K562 (cell line): ENCODE data around the gene NFKBIB. TPM values are rescaled to one million over a fixed set of nuclear protein-coding genes. Genes with fewer than 3 reads are reported as not detected.

Source experiments
- ATF7 ChIP-seq: fragments of 450-650 bp; IDR thresholded peaks from 2 replicates; pipeline ENCODE4 v1.7.1; 2014; ENCODE audit warnings: mild to moderate bottlenecking, moderate library complexity
- CXXC5 ChIP-seq: fragments of 250-450 bp; sonication (Bioruptor Pico); IDR thresholded peaks from 2 replicates; pipeline ENCODE4 v1.8.0; 2022; ENCODE audit warnings: inconsistent platforms, mild to moderate bottlenecking, moderate library complexity
- DDX20 ChIP-seq: fragments of 450-650 bp; IDR thresholded peaks from 2 replicates; pipeline ENCODE4 v1.6.1; 2016; ENCODE audit warnings: missing genetic modification characterization, low read depth, mild to moderate bottlenecking, missing compliant biosample characterization, moderate library complexity
- FOXP1 ChIP-seq: sonication (generic); formaldehyde crosslinking; IDR thresholded peaks from 2 replicates; pipeline ENCODE4 v1.8.0; 2022; ENCODE audit warnings: mild to moderate bottlenecking, missing genetic modification reagents
- HDAC8 ChIP-seq: fragments of 450-650 bp; IDR thresholded peaks from 2 replicates; pipeline ENCODE4 v1.6.1; 2016; ENCODE audit warnings: mild to moderate bottlenecking, missing genetic modification characterization, moderate library complexity, missing compliant biosample characterization
- OTX1 ChIP-seq: fragments of 450-650 bp; formaldehyde crosslinking; IDR thresholded peaks from 2 replicates; pipeline ENCODE4 v1.4.0; 2022; ENCODE audit warnings: mild to moderate bottlenecking
- SMC3 ChIP-seq: conservative IDR thresholded peaks from 2 replicates; pipeline ENCODE4 v1.6.1; 2011; ENCODE audit warnings: low read depth, low read length, improper control_type of control experiment; ENCODE audit not compliant: insufficient read depth
- YBX1 ChIP-seq: fragments of 450-650 bp; IDR thresholded peaks from 2 replicates; pipeline ENCODE4 v1.7.1; 2016; ENCODE audit warnings: mild to moderate bottlenecking
- ZNF57 ChIP-seq: fragments of 450-650 bp; formaldehyde crosslinking; IDR thresholded peaks from 2 replicates; pipeline ENCODE4 v1.4.0; 2020; ENCODE audit warnings: mild to moderate bottlenecking, moderate library complexity
- ZNF766 ChIP-seq: fragments of 200-800 bp; sonication (Bioruptor generic); conservative IDR thresholded peaks from 2 replicates; pipeline ENCODE4 v1.6.1; 2016; ENCODE audit warnings: missing genetic modification characterization, missing compliant biosample characterization
- polyA plus RNA-seq, 8 experiments: library from polyadenylated mRNA; depleted of rRNA in 4 of 8; stranded (reverse) in 5 of 8; unstranded in 3 of 8; fragments of >200 nt; fragmentation: Nextera tagmentation in 2 of 8; fragmentation: Illumina TruSeq in 1 of 8; extraction: Ambion mirVana in 2 of 8; extraction: Trizol in 1 of 8; gene quantifications; 2 replicates each; pipeline versions ENCODE4 v1.2.1 to v1.2.3, GENCODE V29; 2011 to 2014; ENCODE audit warnings: inconsistent platforms in 1 of 8, missing spikeins in 1 of 8
- total RNA-seq, 7 experiments: library from RNA; depleted of rRNA in 6 of 7; stranded (reverse); fragments of >200 nt in 6 of 7; fragmentation: Illumina TruSeq in 2 of 7; extraction: Trizol in 2 of 7; gene quantifications; 2 replicates each; pipeline versions ENCODE4 v1.2.1 to v1.2.3, GENCODE V29; 2011 to 2021; ENCODE audit warnings: low replicate concordance in 1 of 7
- TF ChIP-seq, protein P1 (sequence below): fragments of 450-650 bp; IDR thresholded peaks from 2 replicates; pipeline ENCODE4 v1.6.1; 2017; ENCODE audit warnings: antibody characterized with exemption, mild to moderate bottlenecking
- TF ChIP-seq, protein P2 (sequence below): fragments of 250-450 bp; sonication (Bioruptor Pico); IDR thresholded peaks from 2 replicates; pipeline ENCODE4 v1.4.0; 2020
- TF ChIP-seq, protein P3 (sequence below), 2 experiments: fragments of 450-650 bp; IDR thresholded peaks; 2 replicates each; pipeline ENCODE4 v1.6.1; 2018; ENCODE audit warnings: mild to moderate bottlenecking in 2 of 2, low read depth in 1 of 2; ENCODE audit not compliant: partially characterized antibody in 2 of 2

Gene NFKBIB
- total and polyA plus RNA-seq, 9 of the 15 experiments (the other 6 are each of a cell fraction or from before 2014, with no cell fraction given): 1.5 to 44.9 (median 10.4) TPM

DNA sequence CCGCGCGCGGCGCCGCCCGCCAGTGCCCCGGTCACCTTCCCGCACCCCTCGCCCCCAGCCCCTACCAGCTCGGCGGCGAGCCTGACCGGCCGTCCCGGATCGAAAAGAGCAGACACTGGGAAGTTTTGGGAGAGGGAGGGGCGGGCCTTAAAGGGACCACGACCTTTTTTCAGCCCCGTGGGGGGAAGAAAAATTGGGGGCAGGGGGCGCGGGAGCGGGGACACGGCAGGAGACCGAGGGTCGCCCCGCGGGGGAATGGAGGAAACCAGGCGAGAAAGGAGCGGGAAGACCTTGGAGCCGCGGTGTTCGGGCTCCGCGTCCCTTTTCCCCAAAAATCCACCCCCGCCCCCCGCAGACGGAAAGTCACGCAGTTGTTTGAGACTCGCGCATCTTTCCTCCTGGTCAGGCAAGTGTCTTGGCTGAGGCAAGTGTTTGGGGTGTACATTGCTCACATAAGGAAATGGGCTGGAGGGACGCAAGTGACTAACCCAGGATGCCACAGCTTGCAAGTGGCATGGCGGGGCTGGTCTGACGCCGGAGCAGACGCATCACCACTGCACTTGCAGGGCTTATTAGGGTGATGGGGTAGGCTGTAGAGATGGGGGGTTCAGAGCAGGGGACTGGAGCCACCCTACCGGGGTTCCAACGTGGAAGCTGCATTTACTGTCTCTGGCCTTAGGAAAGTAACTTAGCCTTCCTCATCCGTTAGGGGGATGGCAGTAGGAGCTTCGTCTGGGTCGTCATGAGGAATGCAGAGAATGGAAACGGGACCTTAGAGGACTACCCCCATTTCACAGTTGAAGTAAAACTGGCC, 47.3 kb upstream of the NFKBIB start (continued):
- TF ChIP-seq, protein P1, sequence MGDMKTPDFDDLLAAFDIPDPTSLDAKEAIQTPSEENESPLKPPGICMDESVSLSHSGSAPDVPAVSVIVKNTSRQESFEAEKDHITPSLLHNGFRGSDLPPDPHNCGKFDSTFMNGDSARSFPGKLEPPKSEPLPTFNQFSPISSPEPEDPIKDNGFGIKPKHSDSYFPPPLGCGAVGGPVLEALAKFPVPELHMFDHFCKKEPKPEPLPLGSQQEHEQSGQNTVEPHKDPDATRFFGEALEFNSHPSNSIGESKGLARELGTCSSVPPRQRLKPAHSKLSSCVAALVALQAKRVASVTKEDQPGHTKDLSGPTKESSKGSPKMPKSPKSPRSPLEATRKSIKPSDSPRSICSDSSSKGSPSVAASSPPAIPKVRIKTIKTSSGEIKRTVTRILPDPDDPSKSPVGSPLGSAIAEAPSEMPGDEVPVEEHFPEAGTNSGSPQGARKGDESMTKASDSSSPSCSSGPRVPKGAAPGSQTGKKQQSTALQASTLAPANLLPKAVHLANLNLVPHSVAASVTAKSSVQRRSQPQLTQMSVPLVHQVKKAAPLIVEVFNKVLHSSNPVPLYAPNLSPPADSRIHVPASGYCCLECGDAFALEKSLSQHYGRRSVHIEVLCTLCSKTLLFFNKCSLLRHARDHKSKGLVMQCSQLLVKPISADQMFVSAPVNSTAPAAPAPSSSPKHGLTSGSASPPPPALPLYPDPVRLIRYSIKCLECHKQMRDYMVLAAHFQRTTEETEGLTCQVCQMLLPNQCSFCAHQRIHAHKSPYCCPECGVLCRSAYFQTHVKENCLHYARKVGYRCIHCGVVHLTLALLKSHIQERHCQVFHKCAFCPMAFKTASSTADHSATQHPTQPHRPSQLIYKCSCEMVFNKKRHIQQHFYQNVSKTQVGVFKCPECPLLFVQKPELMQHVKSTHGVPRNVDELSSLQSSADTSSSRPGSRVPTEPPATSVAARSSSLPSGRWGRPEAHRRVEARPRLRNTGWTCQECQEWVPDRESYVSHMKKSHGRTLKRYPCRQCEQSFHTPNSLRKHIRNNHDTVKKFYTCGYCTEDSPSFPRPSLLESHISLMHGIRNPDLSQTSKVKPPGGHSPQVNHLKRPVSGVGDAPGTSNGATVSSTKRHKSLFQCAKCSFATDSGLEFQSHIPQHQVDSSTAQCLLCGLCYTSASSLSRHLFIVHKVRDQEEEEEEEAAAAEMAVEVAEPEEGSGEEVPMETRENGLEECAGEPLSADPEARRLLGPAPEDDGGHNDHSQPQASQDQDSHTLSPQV: peak; percentile 25; the same call in 1 of the 2 replicates
- TF ChIP-seq ZNF766 (CRISPR knock-in tag) (no peak), SMC3 (no peak), CXXC5 (CRISPR knock-in tag) (no peak; the same call in 1 of the 2 replicates), OTX1 (no peak), HDAC8 (no peak), ATF7 (no peak), ZNF57 (no peak), YBX1 (no peak), DDX20 (no peak), FOXP1 (CRISPR knock-in tag) (no peak)
- TF ChIP-seq, protein P2, sequence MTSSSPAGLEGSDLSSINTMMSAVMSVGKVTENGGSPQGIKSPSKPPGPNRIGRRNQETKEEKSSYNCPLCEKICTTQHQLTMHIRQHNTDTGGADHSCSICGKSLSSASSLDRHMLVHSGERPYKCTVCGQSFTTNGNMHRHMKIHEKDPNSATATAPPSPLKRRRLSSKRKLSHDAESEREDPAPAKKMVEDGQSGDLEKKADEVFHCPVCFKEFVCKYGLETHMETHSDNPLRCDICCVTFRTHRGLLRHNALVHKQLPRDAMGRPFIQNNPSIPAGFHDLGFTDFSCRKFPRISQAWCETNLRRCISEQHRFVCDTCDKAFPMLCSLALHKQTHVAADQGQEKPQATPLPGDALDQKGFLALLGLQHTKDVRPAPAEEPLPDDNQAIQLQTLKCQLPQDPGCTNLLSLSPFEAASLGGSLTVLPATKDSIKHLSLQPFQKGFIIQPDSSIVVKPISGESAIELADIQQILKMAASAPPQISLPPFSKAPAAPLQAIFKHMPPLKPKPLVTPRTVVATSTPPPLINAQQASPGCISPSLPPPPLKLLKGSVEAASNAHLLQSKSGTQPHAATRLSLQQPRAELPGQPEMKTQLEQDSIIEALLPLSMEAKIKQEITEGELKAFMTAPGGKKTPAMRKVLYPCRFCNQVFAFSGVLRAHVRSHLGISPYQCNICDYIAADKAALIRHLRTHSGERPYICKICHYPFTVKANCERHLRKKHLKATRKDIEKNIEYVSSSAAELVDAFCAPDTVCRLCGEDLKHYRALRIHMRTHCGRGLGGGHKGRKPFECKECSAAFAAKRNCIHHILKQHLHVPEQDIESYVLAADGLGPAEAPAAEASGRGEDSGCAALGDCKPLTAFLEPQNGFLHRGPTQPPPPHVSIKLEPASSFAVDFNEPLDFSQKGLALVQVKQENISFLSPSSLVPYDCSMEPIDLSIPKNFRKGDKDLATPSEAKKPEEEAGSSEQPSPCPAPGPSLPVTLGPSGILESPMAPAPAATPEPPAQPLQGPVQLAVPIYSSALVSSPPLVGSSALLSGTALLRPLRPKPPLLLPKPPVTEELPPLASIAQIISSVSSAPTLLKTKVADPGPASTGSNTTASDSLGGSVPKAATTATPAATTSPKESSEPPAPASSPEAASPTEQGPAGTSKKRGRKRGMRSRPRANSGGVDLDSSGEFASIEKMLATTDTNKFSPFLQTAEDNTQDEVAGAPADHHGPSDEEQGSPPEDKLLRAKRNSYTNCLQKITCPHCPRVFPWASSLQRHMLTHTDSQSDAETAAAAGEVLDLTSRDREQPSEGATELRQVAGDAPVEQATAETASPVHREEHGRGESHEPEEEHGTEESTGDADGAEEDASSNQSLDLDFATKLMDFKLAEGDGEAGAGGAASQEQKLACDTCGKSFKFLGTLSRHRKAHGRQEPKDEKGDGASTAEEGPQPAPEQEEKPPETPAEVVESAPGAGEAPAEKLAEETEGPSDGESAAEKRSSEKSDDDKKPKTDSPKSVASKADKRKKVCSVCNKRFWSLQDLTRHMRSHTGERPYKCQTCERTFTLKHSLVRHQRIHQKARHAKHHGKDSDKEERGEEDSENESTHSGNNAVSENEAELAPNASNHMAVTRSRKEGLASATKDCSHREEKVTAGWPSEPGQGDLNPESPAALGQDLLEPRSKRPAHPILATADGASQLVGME (CRISPR knock-in tag): no peak
- TF ChIP-seq, protein P3, sequence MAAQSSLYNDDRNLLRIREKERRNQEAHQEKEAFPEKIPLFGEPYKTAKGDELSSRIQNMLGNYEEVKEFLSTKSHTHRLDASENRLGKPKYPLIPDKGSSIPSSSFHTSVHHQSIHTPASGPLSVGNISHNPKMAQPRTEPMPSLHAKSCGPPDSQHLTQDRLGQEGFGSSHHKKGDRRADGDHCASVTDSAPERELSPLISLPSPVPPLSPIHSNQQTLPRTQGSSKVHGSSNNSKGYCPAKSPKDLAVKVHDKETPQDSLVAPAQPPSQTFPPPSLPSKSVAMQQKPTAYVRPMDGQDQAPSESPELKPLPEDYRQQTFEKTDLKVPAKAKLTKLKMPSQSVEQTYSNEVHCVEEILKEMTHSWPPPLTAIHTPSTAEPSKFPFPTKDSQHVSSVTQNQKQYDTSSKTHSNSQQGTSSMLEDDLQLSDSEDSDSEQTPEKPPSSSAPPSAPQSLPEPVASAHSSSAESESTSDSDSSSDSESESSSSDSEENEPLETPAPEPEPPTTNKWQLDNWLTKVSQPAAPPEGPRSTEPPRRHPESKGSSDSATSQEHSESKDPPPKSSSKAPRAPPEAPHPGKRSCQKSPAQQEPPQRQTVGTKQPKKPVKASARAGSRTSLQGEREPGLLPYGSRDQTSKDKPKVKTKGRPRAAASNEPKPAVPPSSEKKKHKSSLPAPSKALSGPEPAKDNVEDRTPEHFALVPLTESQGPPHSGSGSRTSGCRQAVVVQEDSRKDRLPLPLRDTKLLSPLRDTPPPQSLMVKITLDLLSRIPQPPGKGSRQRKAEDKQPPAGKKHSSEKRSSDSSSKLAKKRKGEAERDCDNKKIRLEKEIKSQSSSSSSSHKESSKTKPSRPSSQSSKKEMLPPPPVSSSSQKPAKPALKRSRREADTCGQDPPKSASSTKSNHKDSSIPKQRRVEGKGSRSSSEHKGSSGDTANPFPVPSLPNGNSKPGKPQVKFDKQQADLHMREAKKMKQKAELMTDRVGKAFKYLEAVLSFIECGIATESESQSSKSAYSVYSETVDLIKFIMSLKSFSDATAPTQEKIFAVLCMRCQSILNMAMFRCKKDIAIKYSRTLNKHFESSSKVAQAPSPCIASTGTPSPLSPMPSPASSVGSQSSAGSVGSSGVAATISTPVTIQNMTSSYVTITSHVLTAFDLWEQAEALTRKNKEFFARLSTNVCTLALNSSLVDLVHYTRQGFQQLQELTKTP (IDR thresholded peaks at IDR 0.05; ENCODE audit: low read depth in 1 of 2, partially characterized antibody in 2 of 2): no peak
